Bronchial epithelial cell (primary cell): Measurements from ENCODE around the gene CWC27. TPM values are rescaled to one million over a fixed set of nuclear protein-coding genes. Genes with fewer than 3 reads are reported as not detected.
A peak's percentile ranks its signal among the peaks of the same experiment; 100 is the strongest.
"Not testable (repeated sequence)": the region's sequence is repeated elsewhere in the genome, so short reads cannot be mapped to it uniquely, and the experiment has no call there.

Source experiments
- DNase-seq: peaks from one replicate; pipeline ENCODE4 v3.0.0-alpha.2; 2010; ENCODE audit warnings: low read depth
- FAIRE-seq: peaks from 2 replicates; lab custom pipeline; 2011; peaks lifted over from hg19 to GRCh38; lab: Jason Lieb, UNC
- H3K27me3 ChIP-seq: 2 replicates; pipeline ENCODE4 v1.5.1; 2011; ENCODE audit warnings: low read length; ENCODE audit not compliant: control insufficient read depth, insufficient read depth
- H3K36me3 ChIP-seq: 2 replicates; pipeline ENCODE4 v1.5.1; 2011; ENCODE audit warnings: low read length; ENCODE audit not compliant: control insufficient read depth, insufficient read depth
- H3K4me3 ChIP-seq: 2 replicates; pipeline ENCODE4 v1.5.1; 2011; ENCODE audit warnings: mild to moderate bottlenecking, low read depth, low read length, control low read depth
- CTCF ChIP-seq: IDR thresholded peaks from 2 replicates; pipeline ENCODE4 v1.5.1; 2011; ENCODE audit warnings: mild to moderate bottlenecking, moderate library complexity, low read length, control low read depth, inconsistent platforms; ENCODE audit not compliant: insufficient read depth, severe bottlenecking
- total RNA-seq: library from RNA; depleted of rRNA; stranded (reverse); fragments of >200 nt; gene quantifications from 2 replicates; pipeline ENCODE4 v1.2.1, GENCODE V29; 2014

CWC27 gene
- total RNA-seq, 1 donor from 2014 or later = 24.7 TPM

GRCh38 chr5:64921386-64921785 is 152.7 kb downstream of the CWC27 start:
- H3K36me3 ChIP-seq = no peaks in the 10 kb centered on the region
- no peak overlapping the region for H3K4me3 ChIP-seq
- H3K27me3 ChIP-seq = no peaks in the 10 kb centered on the region
- no peak for TF ChIP-seq CTCF
- DNase-seq (no peak), FAIRE-seq (no peak)

GRCh38 chr5:64923151-64923685 is 154.5 kb downstream of the CWC27 start:
- FAIRE-seq = peak; percentile 77
- H3K4me3 ChIP-seq = no peak overlapping the region
- no peaks in the 10 kb centered on the region for H3K36me3 ChIP-seq
- no peak for DNase-seq
- TF ChIP-seq CTCF = no peak
- H3K27me3 ChIP-seq = no peaks in the 10 kb centered on the region

- FAIRE-seq = no peak
- Histone ChIP-seq H3K36me3 (no peaks in the 10 kb centered on the region), H3K4me3 (no peak overlapping the region), H3K27me3 (no peaks in the 10 kb centered on the region)
- no peak for TF ChIP-seq CTCF
- no peak for DNase-seq
Observed at GRCh38 chr5:64925123-64925522, 156.4 kb downstream of the CWC27 start.

- Histone ChIP-seq H3K4me3 (no peak overlapping the region), H3K36me3 (no peaks in the 10 kb centered on the region), H3K27me3 (no peaks in the 10 kb centered on the region)
- FAIRE-seq = no peak
- DNase-seq = no peak
- TF ChIP-seq CTCF = no peak
Observed at GRCh38 chr5:64929833-64930232, 161.1 kb downstream of the CWC27 start.

GRCh38 chr5:64930672-64931318 is 162.1 kb downstream of the CWC27 start:
- DNase-seq (no peak), FAIRE-seq (no peak)
- no peaks in the 10 kb centered on the region for H3K27me3 ChIP-seq
- no peak for TF ChIP-seq CTCF
- no peaks in the 10 kb centered on the region for H3K36me3 ChIP-seq
- no peak overlapping the region for H3K4me3 ChIP-seq

- not testable (repeated sequence) for H3K27me3 ChIP-seq, FAIRE-seq, H3K4me3 ChIP-seq, DNase-seq, H3K36me3 ChIP-seq
Observed at GRCh38 chr5:64939422-64939771, 170.7 kb downstream of the CWC27 start.
